A549 (cell line): ENCODE data around the gene NOS1AP. TPM values are rescaled to one million over a fixed set of nuclear protein-coding genes. Genes with fewer than 3 reads are reported as not detected.

Source experiments
- ATAC-seq, 2 experiments: fragments of 200-7000 bp in 1 of 2; fragments of >200 bp in 1 of 2; cut with Nextera tagmentation in 1 of 2; cut with Tn5 transposase in 1 of 2; 3 replicates each; pipeline versions ENCODE4 v1.8.0 to v1.9.1; 2018 to 2020; ENCODE audit warnings: mild to moderate bottlenecking in 1 of 2, moderate library complexity in 1 of 2
- CTCF ChIA-PET: fragments of 300-600 bp; sonication (Branson Sonifier 250); formaldehyde crosslinking; extraction: SDS; loops from one replicate; lab custom pipeline; 2021; ENCODE audit warnings: antibody characterized with exemption, inconsistent platforms; lab: Yijun Ruan, JAX
- POLR2A ChIA-PET: fragments of 350-600 bp; formaldehyde crosslinking; extraction: SDS; loops from one replicate; lab custom pipeline; 2021; ENCODE audit warnings: antibody characterized with exemption, inconsistent platforms; lab: Yijun Ruan, JAX
- DNase-seq, 2 experiments: peaks; one replicate each; pipeline versions ENCODE4 v3.0.0 to v3.0.0-alpha.2; 2011 to 2016; ENCODE audit warnings: low read depth in 1 of 2, low spot score in 1 of 2
- FAIRE-seq: peaks from 2 replicates; lab custom pipeline; 2011; peaks lifted over from hg19 to GRCh38; lab: Jason Lieb, UNC
- H3K27ac ChIP-seq, 2 experiments: fragments of >200 bp; sonication (Bioruptor Twin); formaldehyde crosslinking; 3 replicates each; pipeline ENCODE4 v1.5.1; 2016 to 2017
- H3K4me1 ChIP-seq: fragments of >200 bp; sonication (Bioruptor Twin); formaldehyde crosslinking; 3 replicates; pipeline ENCODE4 v1.6.1; 2016
- H3K4me2 ChIP-seq: fragments of >200 bp; sonication (Bioruptor Twin); formaldehyde crosslinking; 3 replicates; pipeline ENCODE4 v1.6.1; 2016
- H3K4me3 ChIP-seq: fragments of >200 bp; sonication (Bioruptor Twin); formaldehyde crosslinking; 3 replicates; pipeline ENCODE4 v1.5.1; 2016
- H3K9me3 ChIP-seq: fragments of >200 bp; sonication (Bioruptor Twin); formaldehyde crosslinking; 3 replicates; pipeline ENCODE4 v1.6.1; 2016
- BCL3 ChIP-seq: fragments of >200 bp; sonication (Bioruptor Twin); formaldehyde crosslinking; IDR thresholded peaks from 3 replicates; pipeline ENCODE4 v1.6.1; 2016
- BHLHE40 ChIP-seq: IDR thresholded peaks from 2 replicates; pipeline ENCODE4 v1.6.1; 2012; ENCODE audit warnings: low read depth, low read length, inconsistent platforms
- CHD2 ChIP-seq: fragments of 150-350 bp; IDR thresholded peaks from 2 replicates; pipeline ENCODE4 v1.6.1; 2014; ENCODE audit warnings: low read length; ENCODE audit not compliant: partially characterized antibody
- CHD4 ChIP-seq: fragments of 200-600 bp; sonication (generic); IDR thresholded peaks from 2 replicates; pipeline ENCODE4 v1.6.1; 2016; ENCODE audit warnings: antibody characterized with exemption, mild to moderate bottlenecking, borderline replicate concordance
- ESRRA ChIP-seq: fragments of 150-350 bp; IDR thresholded peaks from 2 replicates; pipeline ENCODE4 v1.6.1; 2014; ENCODE audit warnings: mild to moderate bottlenecking, low read length, borderline replicate concordance
- FOSB ChIP-seq: fragments of 250-450 bp; sonication (Bioruptor Pico); IDR thresholded peaks from 2 replicates; pipeline ENCODE4 v1.5.0; 2020; ENCODE audit warnings: mild to moderate bottlenecking, moderate library complexity
- FOSL2 ChIP-seq, 2 experiments: fragments of 450-650 bp in 1 of 2; fragments of >200 bp in 1 of 2; sonication (Bioruptor Twin) in 1 of 2; formaldehyde crosslinking; IDR thresholded peaks; 2 replicates each; pipeline versions ENCODE4 v1.5.0 to v1.6.1; 2016 to 2020; ENCODE audit warnings: mild to moderate bottlenecking in 1 of 2, moderate library complexity in 1 of 2
- FOXS1 ChIP-seq: fragments of 250-450 bp; sonication (Bioruptor Pico); IDR thresholded peaks from 2 replicates; pipeline ENCODE4 v1.5.0; 2020; ENCODE audit warnings: mild to moderate bottlenecking, moderate library complexity
- HDAC2 ChIP-seq: fragments of 200-600 bp; sonication (generic); IDR thresholded peaks from 2 replicates; pipeline ENCODE4 v1.6.1; 2016
- HES2 ChIP-seq: fragments of >200 bp; sonication (Bioruptor Twin); formaldehyde crosslinking; IDR thresholded peaks from 2 replicates; pipeline ENCODE4 v1.6.1; 2016
- HEYL ChIP-seq: fragments of 250-450 bp; sonication (Bioruptor Pico); IDR thresholded peaks from 2 replicates; pipeline ENCODE4 v1.8.0; 2021; ENCODE audit warnings: mild to moderate bottlenecking, moderate library complexity
- HMGXB4 ChIP-seq: fragments of 250-450 bp; sonication (Bioruptor Pico); IDR thresholded peaks from 2 replicates; pipeline ENCODE4 v1.5.0; 2021; ENCODE audit warnings: mild to moderate bottlenecking, moderate library complexity, borderline replicate concordance
- HOXB5 ChIP-seq: fragments of 250-450 bp; sonication (Bioruptor Pico); IDR thresholded peaks from 2 replicates; pipeline ENCODE4 v1.5.0; 2020; ENCODE audit warnings: mild to moderate bottlenecking, moderate library complexity
- KDM5A ChIP-seq: fragments of 200-600 bp; sonication (generic); IDR thresholded peaks from 2 replicates; pipeline ENCODE4 v1.6.1; 2016; ENCODE audit warnings: antibody characterized with exemption, mild to moderate bottlenecking
- NFE2L2 ChIP-seq: fragments of 150-350 bp; conservative IDR thresholded peaks from 2 replicates; pipeline ENCODE4 v1.6.1; 2014; ENCODE audit warnings: low read length
- NPAS2 ChIP-seq: fragments of 250-450 bp; sonication (Bioruptor Pico); IDR thresholded peaks from 2 replicates; pipeline ENCODE4 v1.8.0; 2022; ENCODE audit warnings: mild to moderate bottlenecking, moderate library complexity, borderline replicate concordance
- PHF8 ChIP-seq: fragments of 200-600 bp; sonication (generic); IDR thresholded peaks from 2 replicates; pipeline ENCODE4 v1.6.1; 2016; ENCODE audit warnings: low read depth, mild to moderate bottlenecking, antibody characterized with exemption, moderate library complexity, borderline replicate concordance
- RAD21 ChIP-seq, 2 experiments: fragments of >200 bp in 1 of 2; sonication (Bioruptor Twin) in 1 of 2; formaldehyde crosslinking in 1 of 2; IDR thresholded peaks in 1 of 2; conservative IDR thresholded peaks in 1 of 2; 2 replicates in 1 of 2; 3 replicates in 1 of 2; pipeline ENCODE4 v1.6.1; 2012 to 2018; ENCODE audit warnings: inconsistent platforms in 1 of 2
- RARB ChIP-seq: fragments of 250-450 bp; sonication (Bioruptor Pico); IDR thresholded peaks from 2 replicates; pipeline ENCODE4 v1.8.0; 2021; ENCODE audit warnings: mild to moderate bottlenecking, moderate library complexity
- SMC3 ChIP-seq: fragments of >200 bp; sonication (Bioruptor Twin); formaldehyde crosslinking; IDR thresholded peaks from 3 replicates; pipeline ENCODE4 v1.6.1; 2018; ENCODE audit warnings: inconsistent platforms
- SREBF2 ChIP-seq: fragments of 450-650 bp; IDR thresholded peaks from 2 replicates; pipeline ENCODE4 v1.6.1; 2014; ENCODE audit warnings: mild to moderate bottlenecking, moderate library complexity
- ZC3H11A ChIP-seq: fragments of 450-650 bp; IDR thresholded peaks from 2 replicates; pipeline ENCODE4 v1.6.1; 2014; ENCODE audit warnings: antibody characterized with exemption, mild to moderate bottlenecking
- ZNF302 ChIP-seq: fragments of 250-450 bp; sonication (Bioruptor Pico); IDR thresholded peaks from 2 replicates; pipeline ENCODE4 v1.9.0; 2021; ENCODE audit warnings: inconsistent platforms, mild to moderate bottlenecking, moderate library complexity
- ZSCAN20 ChIP-seq: fragments of 250-450 bp; sonication (Bioruptor Pico); IDR thresholded peaks from 2 replicates; pipeline ENCODE4 v1.8.0; 2022; ENCODE audit warnings: mild to moderate bottlenecking, moderate library complexity
- WGBS: methylation state at CpG from one replicate; pipeline ENCODE4 v1.1.6; 2017; ENCODE audit errors: missing lambda C conversion rate; 5-methylcytosine and 5-hydroxymethylcytosine counted together
- polyA plus RNA-seq, 4 experiments: library from polyadenylated mRNA; depleted of rRNA in 3 of 4; stranded (reverse); fragments of >200 nt; fragmentation: RNase III in 1 of 4; extraction: RNeasy Plus Mini Kit Qiagen cat#74134 plus additional on column Dnase treatment in 1 of 4; gene quantifications; 2 replicates in 3 of 4; 3 replicates in 1 of 4; pipeline ENCODE4 v1.2.3, GENCODE V29; 2011 to 2017
- TF ChIP-seq, protein P1 (sequence below): fragments of >200 bp; sonication (Bioruptor Twin); formaldehyde crosslinking; IDR thresholded peaks from 3 replicates; pipeline ENCODE4 v1.5.1; 2016
- TF ChIP-seq, protein P2 (sequence below): fragments of 450-650 bp; IDR thresholded peaks from 2 replicates; pipeline ENCODE4 v1.6.1; 2014; ENCODE audit warnings: antibody characterized with exemption
- TF ChIP-seq, protein P3 (sequence below): IDR thresholded peaks from 2 replicates; pipeline ENCODE4 v1.6.1; 2012; ENCODE audit warnings: low read depth, borderline replicate concordance
- TF ChIP-seq, protein P4 (sequence below): fragments of 200-600 bp; sonication (generic); IDR thresholded peaks from 2 replicates; pipeline ENCODE4 v1.6.1; 2016; ENCODE audit warnings: antibody characterized with exemption, mild to moderate bottlenecking, moderate library complexity

NOS1AP gene
- polyA plus RNA-seq, 2 of the 4 experiments (the other 2 are of a cell fraction), result 0.17 to 0.25 TPM

- H3K4me1 ChIP-seq, result peaks cover 5% of the 10 kb centered on the region
- peak within 1 kb of the TSS; percentile 53 to 80; a peak in 5 of 6 replicates for H3K27ac ChIP-seq
- H3K9me3 ChIP-seq, result peaks cover 3% of the 10 kb centered on the region; the same call in 1 of the 3 replicates
- peak within 1 kb of the TSS; percentile 68 for H3K4me3 ChIP-seq
- DNase-seq, result peak; percentile 70 to 84
- peak within 1 kb of the TSS; percentile 91 for H3K4me2 ChIP-seq
- FAIRE-seq, result peak; percentile 13
- ChIA-PET POLR2A (interaction anchor here (0.6 kb wide), 2 partner anchors 139 to 250 kb away, joined by 3 to 4 read pairs; no protein-coding TSS in a partner anchor), CTCF (interaction anchor here (0.7 to 3.9 kb wide), 16 partner anchors 9 to 290 kb away, joined by 3 to 45 read pairs (median 3); no protein-coding TSS in a partner anchor)
- WGBS, result 1% methylated on average over 29 of the region's 85 CpGs
- peak; percentile 96 to 97 for ATAC-seq
- TF ChIP-seq, protein P1, sequence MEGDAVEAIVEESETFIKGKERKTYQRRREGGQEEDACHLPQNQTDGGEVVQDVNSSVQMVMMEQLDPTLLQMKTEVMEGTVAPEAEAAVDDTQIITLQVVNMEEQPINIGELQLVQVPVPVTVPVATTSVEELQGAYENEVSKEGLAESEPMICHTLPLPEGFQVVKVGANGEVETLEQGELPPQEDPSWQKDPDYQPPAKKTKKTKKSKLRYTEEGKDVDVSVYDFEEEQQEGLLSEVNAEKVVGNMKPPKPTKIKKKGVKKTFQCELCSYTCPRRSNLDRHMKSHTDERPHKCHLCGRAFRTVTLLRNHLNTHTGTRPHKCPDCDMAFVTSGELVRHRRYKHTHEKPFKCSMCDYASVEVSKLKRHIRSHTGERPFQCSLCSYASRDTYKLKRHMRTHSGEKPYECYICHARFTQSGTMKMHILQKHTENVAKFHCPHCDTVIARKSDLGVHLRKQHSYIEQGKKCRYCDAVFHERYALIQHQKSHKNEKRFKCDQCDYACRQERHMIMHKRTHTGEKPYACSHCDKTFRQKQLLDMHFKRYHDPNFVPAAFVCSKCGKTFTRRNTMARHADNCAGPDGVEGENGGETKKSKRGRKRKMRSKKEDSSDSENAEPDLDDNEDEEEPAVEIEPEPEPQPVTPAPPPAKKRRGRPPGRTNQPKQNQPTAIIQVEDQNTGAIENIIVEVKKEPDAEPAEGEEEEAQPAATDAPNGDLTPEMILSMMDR, result peak; percentile 45
- TF ChIP-seq HOXB5 (CRISPR knock-in tag), result no peak
- TF ChIP-seq HEYL (CRISPR knock-in tag), result no peak
- TF ChIP-seq CHD4, result no peak
- no peak for TF ChIP-seq HES2
- peak; percentile 61 for TF ChIP-seq SMC3
- TF ChIP-seq FOSL2 (IDR thresholded peaks at IDR 0.05), result no peak
- no peak for TF ChIP-seq FOSL2 (CRISPR knock-in tag; IDR thresholded peaks at IDR 0.05)
- TF ChIP-seq NFE2L2, result no peak
- TF ChIP-seq ESRRA, result no peak
- no peak for TF ChIP-seq BHLHE40
- no peak for TF ChIP-seq KDM5A
- no peak for TF ChIP-seq FOSB (CRISPR knock-in tag)
- TF ChIP-seq BCL3, result no peak
- TF ChIP-seq ZC3H11A, result no peak
- peak; percentile 48 to 61 for TF ChIP-seq RAD21 (conservative IDR thresholded peaks at IDR 0.05 in 1 of 2, IDR thresholded peaks at IDR 0.05 in 1 of 2)
- TF ChIP-seq ZNF302, result no peak
- TF ChIP-seq SREBF2, result no peak
- TF ChIP-seq HMGXB4 (CRISPR knock-in tag), result no peak
- TF ChIP-seq CHD2, result no peak
- TF ChIP-seq, protein P2, sequence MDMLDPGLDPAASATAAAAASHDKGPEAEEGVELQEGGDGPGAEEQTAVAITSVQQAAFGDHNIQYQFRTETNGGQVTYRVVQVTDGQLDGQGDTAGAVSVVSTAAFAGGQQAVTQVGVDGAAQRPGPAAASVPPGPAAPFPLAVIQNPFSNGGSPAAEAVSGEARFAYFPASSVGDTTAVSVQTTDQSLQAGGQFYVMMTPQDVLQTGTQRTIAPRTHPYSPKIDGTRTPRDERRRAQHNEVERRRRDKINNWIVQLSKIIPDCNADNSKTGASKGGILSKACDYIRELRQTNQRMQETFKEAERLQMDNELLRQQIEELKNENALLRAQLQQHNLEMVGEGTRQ, result no peak
- no peak for TF ChIP-seq NPAS2 (CRISPR knock-in tag)
- TF ChIP-seq, protein P3, sequence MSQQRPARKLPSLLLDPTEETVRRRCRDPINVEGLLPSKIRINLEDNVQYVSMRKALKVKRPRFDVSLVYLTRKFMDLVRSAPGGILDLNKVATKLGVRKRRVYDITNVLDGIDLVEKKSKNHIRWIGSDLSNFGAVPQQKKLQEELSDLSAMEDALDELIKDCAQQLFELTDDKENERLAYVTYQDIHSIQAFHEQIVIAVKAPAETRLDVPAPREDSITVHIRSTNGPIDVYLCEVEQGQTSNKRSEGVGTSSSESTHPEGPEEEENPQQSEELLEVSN, result no peak
- no peak for TF ChIP-seq PHF8
- TF ChIP-seq FOXS1 (CRISPR knock-in tag), result no peak
- no peak for TF ChIP-seq ZSCAN20 (CRISPR knock-in tag)
- TF ChIP-seq, protein P4, sequence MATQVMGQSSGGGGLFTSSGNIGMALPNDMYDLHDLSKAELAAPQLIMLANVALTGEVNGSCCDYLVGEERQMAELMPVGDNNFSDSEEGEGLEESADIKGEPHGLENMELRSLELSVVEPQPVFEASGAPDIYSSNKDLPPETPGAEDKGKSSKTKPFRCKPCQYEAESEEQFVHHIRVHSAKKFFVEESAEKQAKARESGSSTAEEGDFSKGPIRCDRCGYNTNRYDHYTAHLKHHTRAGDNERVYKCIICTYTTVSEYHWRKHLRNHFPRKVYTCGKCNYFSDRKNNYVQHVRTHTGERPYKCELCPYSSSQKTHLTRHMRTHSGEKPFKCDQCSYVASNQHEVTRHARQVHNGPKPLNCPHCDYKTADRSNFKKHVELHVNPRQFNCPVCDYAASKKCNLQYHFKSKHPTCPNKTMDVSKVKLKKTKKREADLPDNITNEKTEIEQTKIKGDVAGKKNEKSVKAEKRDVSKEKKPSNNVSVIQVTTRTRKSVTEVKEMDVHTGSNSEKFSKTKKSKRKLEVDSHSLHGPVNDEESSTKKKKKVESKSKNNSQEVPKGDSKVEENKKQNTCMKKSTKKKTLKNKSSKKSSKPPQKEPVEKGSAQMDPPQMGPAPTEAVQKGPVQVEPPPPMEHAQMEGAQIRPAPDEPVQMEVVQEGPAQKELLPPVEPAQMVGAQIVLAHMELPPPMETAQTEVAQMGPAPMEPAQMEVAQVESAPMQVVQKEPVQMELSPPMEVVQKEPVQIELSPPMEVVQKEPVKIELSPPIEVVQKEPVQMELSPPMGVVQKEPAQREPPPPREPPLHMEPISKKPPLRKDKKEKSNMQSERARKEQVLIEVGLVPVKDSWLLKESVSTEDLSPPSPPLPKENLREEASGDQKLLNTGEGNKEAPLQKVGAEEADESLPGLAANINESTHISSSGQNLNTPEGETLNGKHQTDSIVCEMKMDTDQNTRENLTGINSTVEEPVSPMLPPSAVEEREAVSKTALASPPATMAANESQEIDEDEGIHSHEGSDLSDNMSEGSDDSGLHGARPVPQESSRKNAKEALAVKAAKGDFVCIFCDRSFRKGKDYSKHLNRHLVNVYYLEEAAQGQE, result no peak
- TF ChIP-seq RARB (CRISPR knock-in tag), result no peak
- TF ChIP-seq HDAC2, result peak; percentile 69; the same call in 1 of the 2 replicates
These were observed 45.7 kb upstream of the NOS1AP start, which contains the start of gene OLFML2B for GRCh38 chr1:162023547-162024501. Gene OLFML2B, minus strand, starts transcription at chr1:162023869. Its CDS starts 439 bp downstream, at chr1:162023430.
